OCI-LY1 (cell line): ENCODE data around the gene BLOC1S1.

Experiments
- EZH2 ChIP-seq: fragments of 200-600 bp; sonication (generic), shearing (Covaris generic); IDR thresholded peaks from 2 replicates; pipeline ENCODE4 v1.8.0; 2017; ENCODE audit warnings: borderline replicate concordance, mixed run types, mild to moderate bottlenecking, antibody characterized with exemption, low read length, moderate library complexity, mixed read lengths
- TF ChIP-seq, protein P1 (sequence below): fragments of 200-600 bp; sonication (generic), shearing (Covaris generic); IDR thresholded peaks from 2 replicates; pipeline ENCODE4 v1.5.1; 2017; ENCODE audit warnings: mild to moderate bottlenecking, antibody characterized with exemption, low read length, moderate library complexity, mixed read lengths

GRCh38 chr12:55699471-55700055 lies 16.3 kb upstream of the BLOC1S1 start:
- TF ChIP-seq, protein P1, sequence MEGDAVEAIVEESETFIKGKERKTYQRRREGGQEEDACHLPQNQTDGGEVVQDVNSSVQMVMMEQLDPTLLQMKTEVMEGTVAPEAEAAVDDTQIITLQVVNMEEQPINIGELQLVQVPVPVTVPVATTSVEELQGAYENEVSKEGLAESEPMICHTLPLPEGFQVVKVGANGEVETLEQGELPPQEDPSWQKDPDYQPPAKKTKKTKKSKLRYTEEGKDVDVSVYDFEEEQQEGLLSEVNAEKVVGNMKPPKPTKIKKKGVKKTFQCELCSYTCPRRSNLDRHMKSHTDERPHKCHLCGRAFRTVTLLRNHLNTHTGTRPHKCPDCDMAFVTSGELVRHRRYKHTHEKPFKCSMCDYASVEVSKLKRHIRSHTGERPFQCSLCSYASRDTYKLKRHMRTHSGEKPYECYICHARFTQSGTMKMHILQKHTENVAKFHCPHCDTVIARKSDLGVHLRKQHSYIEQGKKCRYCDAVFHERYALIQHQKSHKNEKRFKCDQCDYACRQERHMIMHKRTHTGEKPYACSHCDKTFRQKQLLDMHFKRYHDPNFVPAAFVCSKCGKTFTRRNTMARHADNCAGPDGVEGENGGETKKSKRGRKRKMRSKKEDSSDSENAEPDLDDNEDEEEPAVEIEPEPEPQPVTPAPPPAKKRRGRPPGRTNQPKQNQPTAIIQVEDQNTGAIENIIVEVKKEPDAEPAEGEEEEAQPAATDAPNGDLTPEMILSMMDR, result no peak
- TF ChIP-seq EZH2, result no peak
